H4 (cell line): ENCODE results near the gene FAM174A. TPM values are rescaled to one million over a fixed set of nuclear protein-coding genes. Genes with fewer than 3 reads are reported as not detected.
A peak's percentile ranks its signal among the peaks of the same experiment; 100 is the strongest.
"Not testable (repeated sequence)": the region's sequence is repeated elsewhere in the genome, so short reads cannot be mapped to it uniquely, and the experiment has no call there.

Experiments used
- DNase-seq: peaks from one replicate; pipeline ENCODE4 v3.0.0-alpha.2; 2015; ENCODE audit warnings: low spot score
- total RNA-seq: library from RNA; depleted of rRNA; stranded (reverse); fragments of >200 nt; shearing (Covaris generic); gene quantifications from 2 replicates; pipeline ENCODE4 v1.2.3, GENCODE V29; 2014

FAM174A gene
- total RNA-seq, 1 experiment from 2014 or later = 25.0 TPM

GRCh38 chr5:100575815-100576214 is 40.6 kb downstream of the FAM174A start:
- DNase-seq = no peak

GRCh38 chr5:100576217-100576751 is 41.1 kb downstream of the FAM174A start:
- no peak for DNase-seq

DNA sequence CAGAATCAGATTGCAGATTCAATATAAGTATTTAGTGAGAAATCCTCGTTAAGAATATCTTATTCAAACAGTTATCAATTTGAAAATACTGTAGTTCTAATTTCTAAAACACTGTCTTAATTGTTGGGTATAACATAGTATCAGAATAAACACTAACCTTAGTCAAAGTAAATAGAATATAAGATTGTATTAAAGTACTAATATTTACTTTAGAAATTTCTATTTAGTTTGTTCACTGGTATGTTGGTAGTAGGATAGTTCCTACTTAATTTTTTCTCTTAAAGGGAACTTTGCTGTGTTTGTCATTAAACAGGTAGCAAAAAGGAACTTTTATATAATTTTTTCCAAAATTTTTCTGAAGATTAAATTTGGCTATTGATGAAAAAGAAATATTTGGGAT is 42.3 kb downstream of the FAM174A start:
- DNase-seq = no peak

GRCh38 chr5:100584069-100584468 is 48.9 kb downstream of the FAM174A start:
- DNase-seq = no peak

GRCh38 chr5:100584889-100585288 is 49.7 kb downstream of the FAM174A start:
- no peak for DNase-seq

- no peak for DNase-seq
Measured at GRCh38 chr5:100590867-100591266, 55.7 kb downstream of the FAM174A start.

GRCh38 chr5:100595152-100595811 is 60.1 kb downstream of the FAM174A start:
- peak; percentile 97 for DNase-seq

- DNase-seq = no peak
Measured at GRCh38 chr5:100595812-100596173, 60.6 kb downstream of the FAM174A start.

- DNase-seq = no peak
Measured at GRCh38 chr5:100598446-100598845, 63.3 kb downstream of the FAM174A start.

DNA sequence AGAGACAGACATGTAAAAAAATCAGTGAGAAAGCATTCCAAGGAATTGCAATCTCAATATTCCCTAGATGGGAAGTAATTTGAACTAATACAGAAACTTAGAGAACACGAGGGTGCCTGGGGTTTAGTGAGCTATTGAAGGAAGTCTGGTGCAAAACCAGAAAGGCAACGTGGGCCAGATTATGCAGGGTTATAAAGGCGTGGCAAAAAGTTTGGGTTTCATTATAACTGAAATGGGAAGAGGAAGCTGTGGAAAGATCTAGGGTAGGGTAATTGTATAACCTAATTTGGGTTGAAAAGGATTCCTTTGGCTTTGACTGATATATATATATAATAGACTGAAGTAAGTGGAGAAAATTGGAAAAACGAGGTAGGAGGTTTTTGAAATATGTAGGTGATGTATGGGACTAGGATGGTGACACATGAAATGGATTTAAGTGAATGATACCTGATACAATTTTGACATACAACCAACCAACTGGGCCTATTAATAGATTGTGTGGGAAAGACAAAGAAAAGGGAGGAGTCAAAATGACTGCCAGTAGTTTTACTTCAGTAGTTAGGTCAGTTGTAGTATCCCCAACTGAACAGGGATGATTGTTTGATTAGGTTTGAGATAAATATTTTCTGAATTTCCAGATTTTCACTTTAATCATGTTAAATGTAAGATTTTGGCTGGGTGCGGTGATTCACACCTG is 65.3 kb downstream of the FAM174A start:
- DNase-seq = no peak

DNA sequence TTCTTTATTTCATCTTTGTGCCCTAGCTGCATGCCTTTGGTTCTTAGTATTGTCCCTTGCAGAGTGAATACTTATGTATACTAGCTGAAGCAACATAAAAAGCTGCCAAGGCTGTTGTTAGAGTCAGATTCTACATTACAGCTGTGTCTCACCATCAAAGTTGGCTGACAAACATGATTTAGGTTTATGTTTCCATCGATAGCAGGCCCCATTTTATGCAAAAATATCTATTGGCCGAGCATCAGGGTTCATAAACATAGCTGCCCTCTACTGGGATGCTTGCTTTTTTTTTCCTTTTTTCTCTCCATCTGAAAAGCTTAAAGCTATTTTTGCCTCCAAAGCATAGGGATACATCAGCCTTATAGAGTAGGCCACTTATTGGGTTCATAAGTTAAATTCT is 68.0 kb downstream of the FAM174A start:
- no peak for DNase-seq

GRCh38 chr5:100604021-100604420 is 68.8 kb downstream of the FAM174A start:
- not testable (repeated sequence) for DNase-seq

DNA sequence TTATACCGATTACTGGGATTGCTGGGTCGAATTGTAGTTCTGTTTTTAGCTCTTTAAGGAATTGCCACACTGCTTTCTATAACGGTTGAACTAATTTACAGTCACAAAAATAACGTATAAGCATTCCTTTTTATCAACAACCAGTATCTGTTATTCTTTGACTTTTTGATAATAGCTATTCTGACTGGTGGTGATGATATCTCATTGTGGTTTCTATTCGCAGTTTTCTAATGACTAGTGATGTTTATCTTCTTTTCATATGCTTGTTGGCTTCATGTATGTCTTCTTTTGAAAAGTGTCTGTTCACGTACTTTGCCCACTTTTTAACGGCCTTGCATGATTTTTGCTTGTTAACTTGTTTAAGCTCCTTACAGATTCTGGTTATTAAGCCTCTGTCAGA is 74.4 kb downstream of the FAM174A start:
- DNase-seq = no peak

DNA sequence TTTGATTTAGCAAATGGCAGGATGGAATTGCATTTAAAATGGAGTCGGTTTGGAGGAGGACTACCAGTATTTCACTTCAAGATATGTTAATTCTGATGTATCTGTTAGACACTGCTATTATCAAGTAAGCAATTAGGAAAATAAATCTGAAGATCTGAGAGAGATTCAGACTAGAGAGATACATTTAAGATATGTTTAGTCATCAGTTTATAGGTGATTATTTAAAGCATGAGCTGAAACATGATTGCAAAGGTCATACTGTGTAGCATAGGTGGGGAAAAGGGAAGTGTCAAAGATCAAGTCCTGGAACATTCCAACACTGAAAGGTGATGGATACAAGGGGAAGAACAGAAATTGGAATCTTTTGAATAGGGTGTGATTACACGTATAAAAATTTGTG is 79.1 kb downstream of the FAM174A start:
- DNase-seq = no peak

DNA sequence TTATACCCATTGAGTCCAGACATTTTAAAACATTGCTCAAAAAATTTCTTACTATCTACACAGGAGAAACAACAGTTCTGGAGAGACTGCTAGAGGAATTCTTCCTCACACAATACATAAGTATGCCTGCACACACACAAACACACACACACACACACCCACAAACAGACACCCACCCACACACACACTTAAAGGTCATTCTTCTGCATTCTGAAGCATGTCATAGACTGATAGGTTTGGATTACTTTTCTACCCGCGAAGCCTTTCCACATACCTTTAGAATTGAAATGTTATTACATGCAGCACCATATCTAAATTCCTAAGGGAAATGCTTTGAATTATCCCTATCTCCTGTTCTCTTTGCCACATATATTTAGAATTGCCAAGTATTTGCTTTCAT is 80.2 kb downstream of the FAM174A start:
- no peak for DNase-seq

GRCh38 chr5:100616291-100616690 is 81.1 kb downstream of the FAM174A start:
- DNase-seq = no peak

DNA sequence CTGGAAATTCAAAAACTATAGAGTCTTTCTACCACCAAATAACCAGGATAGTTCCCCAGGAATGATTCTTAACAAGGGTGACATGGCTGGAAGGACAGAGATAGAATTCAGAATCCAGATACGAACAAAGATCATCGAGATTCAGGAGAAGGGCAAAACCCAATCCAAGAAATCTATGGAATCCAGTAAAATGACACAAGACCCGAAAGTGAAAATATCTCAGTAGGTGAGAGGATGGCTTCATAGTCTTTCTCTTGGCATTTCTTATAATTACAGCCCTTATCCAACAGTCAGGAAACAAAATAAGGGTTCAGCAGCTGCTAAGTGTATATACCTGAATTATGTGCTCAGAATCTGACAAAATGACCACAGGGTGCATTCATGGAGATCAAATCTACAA is 81.8 kb downstream of the FAM174A start:
- DNase-seq = no peak

GRCh38 chr5:100623719-100624118 is 88.5 kb downstream of the FAM174A start:
- peak; percentile 56 for DNase-seq

DNA sequence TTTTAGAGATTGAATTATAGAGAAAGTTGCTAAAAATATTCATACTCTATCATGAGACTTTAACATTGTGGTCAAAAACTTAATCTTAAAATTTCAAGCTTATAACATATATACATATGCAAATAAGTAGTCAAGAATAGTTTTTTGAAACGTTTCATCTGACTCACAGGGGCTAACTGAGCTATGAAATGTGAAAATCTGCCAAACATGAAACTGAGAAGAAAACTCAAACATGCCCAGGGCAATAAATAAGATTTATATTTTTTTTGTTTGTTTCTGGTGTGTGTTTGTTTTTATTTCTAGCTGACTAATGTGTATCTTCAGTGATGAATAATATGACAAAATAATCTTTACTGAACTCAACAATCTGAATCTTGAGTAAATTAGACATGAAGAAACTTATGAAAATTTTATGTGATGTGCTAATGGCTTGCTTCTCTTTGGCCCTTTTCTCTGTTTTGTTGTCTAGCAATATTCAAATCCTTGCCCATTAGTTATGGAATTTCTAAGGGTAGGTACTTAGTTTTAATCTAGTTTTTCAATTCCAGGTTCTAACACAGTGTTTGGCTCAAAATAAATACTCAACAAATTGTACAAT is 99.9 kb downstream of the FAM174A start:
- no peak for DNase-seq
